Naive thymus-derived CD4-positive, alpha-beta T cell (primary cell): Measurements from ENCODE around the gene KDM8. TPM values are rescaled to one million over a fixed set of nuclear protein-coding genes. Genes with fewer than 3 reads are reported as not detected.

Experiments used
- ATAC-seq: fragments of 150-1000 bp; cut with Tn5 transposase; 2 replicates; pipeline ENCODE4 v1.10.0; 2021; ENCODE audit warnings: mild to moderate bottlenecking, moderate library complexity
- CTCF ChIA-PET: fragments of 350-600 bp; sonication (Branson Sonifier 250); formaldehyde crosslinking; loops from one replicate; lab custom pipeline; 2021; ENCODE audit warnings: antibody characterized with exemption; lab: Charles Lee
- POLR2A ChIA-PET: fragments of 350-600 bp; sonication (Branson Sonifier 250); formaldehyde crosslinking; loops from one replicate; lab custom pipeline; 2021; ENCODE audit warnings: antibody characterized with exemption, inconsistent platforms; lab: Charles Lee
- DNase-seq, 9 donors: peaks; one replicate each; pipeline versions ENCODE4 v3.0.0 to v3.0.0-alpha.2; 2020 to 2022; ENCODE audit warnings: mixed read lengths in 1 of 9
- H3K27ac ChIP-seq: one replicate; pipeline ENCODE4 v1.7.0; 2013; ENCODE audit warnings: mild to moderate bottlenecking, low read depth, low read length, moderate library complexity
- H3K27me3 ChIP-seq, 2 donors: one replicate each; pipeline ENCODE4 v1.7.0; 2013; ENCODE audit warnings: low read length in 2 of 2, mild to moderate bottlenecking in 2 of 2, moderate library complexity in 2 of 2; ENCODE audit not compliant: control insufficient read depth in 2 of 2, insufficient read depth in 2 of 2
- H3K36me3 ChIP-seq, 3 experiments: 1 replicate in 2 of 3; 2 replicates in 1 of 3; pipeline ENCODE4 v1.7.0; 2013; ENCODE audit warnings: low read length in 3 of 3, mild to moderate bottlenecking in 3 of 3, moderate library complexity in 1 of 3; ENCODE audit not compliant: insufficient read depth in 3 of 3, control insufficient read depth in 2 of 3
- H3K4me1 ChIP-seq, 2 donors: one replicate each; pipeline ENCODE4 v1.7.0; 2013; ENCODE audit warnings: low read length in 2 of 2, mild to moderate bottlenecking in 2 of 2, moderate library complexity in 1 of 2; ENCODE audit not compliant: control insufficient read depth in 2 of 2, insufficient read depth in 2 of 2
- H3K4me3 ChIP-seq: 2 replicates; pipeline ENCODE4 v1.7.0; 2013; ENCODE audit warnings: mild to moderate bottlenecking, low read length
- H3K9me3 ChIP-seq, 3 experiments: 1 replicate in 2 of 3; 2 replicates in 1 of 3; pipeline ENCODE4 v1.7.0; 2013; ENCODE audit warnings: low read length in 3 of 3; ENCODE audit not compliant: control insufficient read depth in 2 of 3
- H3K27ac Mint-ChIP-seq, 9 donors: one replicate each; pipeline ENCODE4 v1.8.0; 2020 to 2022; ENCODE audit warnings: mixed read lengths in 9 of 9, mild to moderate bottlenecking in 8 of 9, moderate library complexity in 5 of 9, inconsistent platforms in 2 of 9
- H3K27me3 Mint-ChIP-seq, 5 donors: one replicate each; pipeline ENCODE4 v1.8.0; 2021 to 2022; ENCODE audit warnings: mixed read lengths in 5 of 5, mild to moderate bottlenecking in 1 of 5
- H3K36me3 Mint-ChIP-seq, 5 donors: one replicate each; pipeline ENCODE4 v1.8.0; 2020 to 2022; ENCODE audit warnings: mixed read lengths in 5 of 5, mild to moderate bottlenecking in 3 of 5, inconsistent platforms in 1 of 5
- H3K4me1 Mint-ChIP-seq, 7 donors: one replicate each; pipeline ENCODE4 v1.8.0; 2020 to 2022; ENCODE audit warnings: mixed read lengths in 7 of 7, mild to moderate bottlenecking in 3 of 7, inconsistent platforms in 1 of 7
- H3K4me3 Mint-ChIP-seq, 10 donors: one replicate each; pipeline ENCODE4 v1.8.0; 2020 to 2022; ENCODE audit warnings: mild to moderate bottlenecking in 10 of 10, mixed read lengths in 10 of 10, moderate library complexity in 6 of 10, inconsistent platforms in 2 of 10
- H3K9me3 Mint-ChIP-seq, 11 donors: one replicate each; pipeline ENCODE4 v1.8.0; 2020 to 2022; ENCODE audit warnings: mixed read lengths in 11 of 11, mild to moderate bottlenecking in 4 of 11, inconsistent platforms in 1 of 11, moderate library complexity in 1 of 11
- intact Hi-C, 2 donors: fragments of 100-400 bp; cut with micrococcal nuclease; formaldehyde crosslinking; loops; one replicate each; pipeline ENCODE4 v1.15.1; 2023
- polyA plus RNA-seq, 2 donors: library from polyadenylated mRNA; unstranded; fragments of 300-500 nt; fragmentation: Illumina TruSeq; gene quantifications; one replicate each; pipeline ENCODE4 v1.2.3, GENCODE V29; 2021
- total RNA-seq, 6 experiments: library from RNA in 5 of 6; stranded (reverse) in 5 of 6; gene quantifications; 1 replicate in 5 of 6; 2 replicates in 1 of 6; pipeline ENCODE4 v1.2.3 and lab custom pipeline; 2021 to 2026

KDM8 gene
- total and polyA plus RNA-seq, 7 experiments from 2014 or later = 10.0 to 34.4 (median 18.5) TPM

GRCh38 chr16:27226476-27226875, 23.1 kb downstream of the KDM8 start:
- H3K4me1 Mint-ChIP-seq = peaks cover 32 to 65% (median 44%) of the 10 kb centered on the region in 7 donors
- CTCF ChIA-PET = interaction anchor here (0.6 to 2.2 kb wide), 8 partner anchors 8 to 220 kb away, joined by 3 to 9 read pairs (median 4); no protein-coding TSS in a partner anchor
- POLR2A ChIA-PET = interaction anchor here (0.6 to 11.3 kb wide), 8 partner anchors 8 to 983 kb away, joined by 3 to 95 read pairs (median 6); partner anchors contain the start of gene KDM8

GRCh38 chr16:27226976-27227705, 23.8 kb downstream of the KDM8 start:
- ATAC-seq (no peak), DNase-seq (no peak)
- peaks cover 0 to 2% (median 0%) of the 10 kb centered on the region in 11 donors for H3K9me3 Mint-ChIP-seq
- H3K4me3 Mint-ChIP-seq = peak overlapping the region in 2 of 10 donors; percentile 4 to 21
- Histone ChIP-seq H3K9me3 (no peaks in the 10 kb centered on the region), H3K27me3 (no peaks in the 10 kb centered on the region), H3K4me3 (no peak overlapping the region), H3K27ac (no peak overlapping the region), H3K4me1 (peaks cover 26 to 35% of the 10 kb centered on the region in 2 donors), H3K36me3 (peaks cover 0 to 44% (median 4%) of the 10 kb centered on the region in 3 experiments)
- POLR2A ChIA-PET = interaction anchor here (0.6 to 16.3 kb wide), 10 partner anchors 8 to 983 kb away, joined by 3 to 196 read pairs (median 4); partner anchors contain the start of gene KDM8
- intact Hi-C loops = no loop called here
- H3K4me1 Mint-ChIP-seq = peaks cover 38 to 71% (median 51%) of the 10 kb centered on the region in 7 donors
- peak overlapping the region; percentile 23 to 91 (median 76) for H3K27ac Mint-ChIP-seq
- CTCF ChIA-PET = interaction anchor here (1.1 to 5.3 kb wide), 3 partner anchors 23 to 89 kb away, joined by 3 to 48 read pairs (median 9); partner anchors contain the start of gene KDM8
- H3K27me3 Mint-ChIP-seq = no peaks in the 10 kb centered on the region
- H3K36me3 Mint-ChIP-seq = peaks cover 0 to 28% (median 10%) of the 10 kb centered on the region in 5 donors

More at GRCh38 chr16:27226476-27226875, 23.1 kb downstream of the KDM8 start:
- Mint-ChIP-seq H3K36me3 (peaks cover 0 to 24% (median 10%) of the 10 kb centered on the region in 5 donors), H3K27ac (peak overlapping the region; percentile 29 to 96 (median 84)), H3K9me3 (peaks cover 0 to 2% (median 0%) of the 10 kb centered on the region in 11 donors), H3K4me3 (peak overlapping the region in 5 of 10 donors; percentile 26 to 53 (median 38)), H3K27me3 (no peaks in the 10 kb centered on the region)
- ATAC-seq = no peak
- Histone ChIP-seq H3K4me3 (no peak overlapping the region), H3K36me3 (peaks cover 0 to 48% (median 4%) of the 10 kb centered on the region in 3 experiments), H3K9me3 (no peaks in the 10 kb centered on the region), H3K27me3 (no peaks in the 10 kb centered on the region), H3K4me1 (peaks cover 19 to 28% of the 10 kb centered on the region in 2 donors), H3K27ac (peak overlapping the region; percentile 54)
- DNase-seq = no peak
- intact Hi-C loops = no loop called here

GRCh38 chr16:27228045-27228444, 24.7 kb downstream of the KDM8 start:
- Mint-ChIP-seq H3K27ac (peak overlapping the region in 8 of 9 donors; percentile 48 to 91 (median 83)), H3K27me3 (no peaks in the 10 kb centered on the region), H3K36me3 (peaks cover 0 to 35% (median 10%) of the 10 kb centered on the region in 5 donors), H3K4me1 (peaks cover 47 to 80% (median 60%) of the 10 kb centered on the region in 7 donors), H3K4me3 (peak overlapping the region in 4 of 10 donors; percentile 13 to 90 (median 42)), H3K9me3 (peaks cover 0 to 2% (median 0%) of the 10 kb centered on the region in 11 donors)
- Histone ChIP-seq H3K36me3 (peaks cover 0 to 36% (median 4%) of the 10 kb centered on the region in 3 experiments), H3K9me3 (no peaks in the 10 kb centered on the region), H3K27me3 (no peaks in the 10 kb centered on the region), H3K4me1 (peaks cover 35 to 44% of the 10 kb centered on the region in 2 donors), H3K27ac (peak overlapping the region; percentile 30), H3K4me3 (no peak overlapping the region)
- intact Hi-C loops = no loop called here
- no peak for ATAC-seq
- POLR2A ChIA-PET = interaction anchor here (0.7 to 16.3 kb wide), 7 partner anchors 14 to 143 kb away, joined by 3 to 196 read pairs (median 44); partner anchors contain the start of gene KDM8
- no peak for DNase-seq
- CTCF ChIA-PET = interaction anchor here (1.1 to 5.3 kb wide), 3 partner anchors 24 to 49 kb away, joined by 3 to 48 read pairs (median 4); partner anchors contain the start of gene KDM8

GRCh38 chr16:27228621-27229501, 25.5 kb downstream of the KDM8 start:
- H3K4me1 ChIP-seq = peaks cover 43 to 52% of the 10 kb centered on the region in 2 donors
- intact Hi-C loops = no loop called here
- H3K9me3 ChIP-seq = no peaks in the 10 kb centered on the region
- Mint-ChIP-seq H3K27me3 (no peaks in the 10 kb centered on the region), H3K4me1 (peaks cover 53 to 87% (median 68%) of the 10 kb centered on the region in 7 donors), H3K9me3 (peaks cover 0 to 2% (median 0%) of the 10 kb centered on the region in 11 donors), H3K36me3 (peaks cover 0 to 35% (median 10%) of the 10 kb centered on the region in 5 donors), H3K27ac (peak overlapping the region; percentile 66 to 99 (median 94)), H3K4me3 (peak overlapping the region in 9 of 10 donors; percentile 12 to 90 (median 85))
- ChIA-PET CTCF (interaction anchor here (1.0 to 9.5 kb wide), 10 partner anchors 24 to 224 kb away, joined by 3 to 107 read pairs (median 7); partner anchors contain the start of gene KDM8), POLR2A (interaction anchor here (1.0 to 16.3 kb wide), 12 partner anchors 8 to 142 kb away, joined by 3 to 196 read pairs (median 37); partner anchors contain the start of genes KDM8 and NSMCE1)
- peak overlapping the region; percentile 97 for H3K27ac ChIP-seq
- no peak for ATAC-seq
- H3K4me3 ChIP-seq = no peak overlapping the region
- DNase-seq = no peak
- peaks cover 0 to 28% (median 4%) of the 10 kb centered on the region in 3 experiments for H3K36me3 ChIP-seq
- H3K27me3 ChIP-seq = no peaks in the 10 kb centered on the region

GRCh38 chr16:27229891-27230470, 26.7 kb downstream of the KDM8 start:
- Histone ChIP-seq H3K4me1 (peaks cover 54 to 63% of the 10 kb centered on the region in 2 donors), H3K27me3 (no peaks in the 10 kb centered on the region), H3K27ac (peak overlapping the region; percentile 97), H3K4me3 (peak overlapping the region; percentile 51), H3K9me3 (no peaks in the 10 kb centered on the region), H3K36me3 (peaks cover 0 to 17% (median 4%) of the 10 kb centered on the region in 3 experiments)
- ChIA-PET POLR2A (interaction anchor here (0.8 to 16.3 kb wide), 25 partner anchors 8 to 223 kb away, joined by 3 to 196 read pairs (median 5); partner anchors contain the start of genes IL21R, KDM8 and NSMCE1), CTCF (interaction anchor here (0.6 to 9.5 kb wide), 31 partner anchors 8 to 234 kb away, joined by 3 to 107 read pairs (median 4); partner anchors contain the start of genes IL21R and KDM8)
- H3K9me3 Mint-ChIP-seq = peaks cover 0 to 2% (median 0%) of the 10 kb centered on the region in 11 donors
- ATAC-seq = no peak
- DNase-seq = no peak
- intact Hi-C loops = loop anchor here in 1 of 2 donors (1.0 kb wide), 4 partner anchors 27 to 227 kb away; partner anchors contain the start of gene KDM8
- peak overlapping the region; percentile 79 to 90 (median 88) for H3K4me3 Mint-ChIP-seq
- peaks cover 52 to 94% (median 77%) of the 10 kb centered on the region in 7 donors for H3K4me1 Mint-ChIP-seq
- H3K27ac Mint-ChIP-seq = peak overlapping the region; percentile 91 to 100 (median 98)
- H3K36me3 Mint-ChIP-seq = peaks cover 0 to 35% (median 12%) of the 10 kb centered on the region in 5 donors
- H3K27me3 Mint-ChIP-seq = no peaks in the 10 kb centered on the region
